IMR-90 (cell line): ENCODE data around the gene SKP2. TPM values are rescaled to one million over a fixed set of nuclear protein-coding genes. Genes with fewer than 3 reads are reported as not detected.

Source experiments
- ATAC-seq: fragments of 200-7000 bp; cut with Tn5 transposase; 2 replicates; pipeline ENCODE4 v1.9.1; 2020; ENCODE audit warnings: low read depth, mild to moderate bottlenecking, moderate library complexity
- BruUV-seq: library from RNA; stranded (reverse); fragments of 400-500 nt; replicated peaks from 2 replicates; lab custom pipeline; 2021; lab: Mats Ljungman, UMichigan
- CTCF ChIA-PET: fragments of 300-600 bp; formaldehyde crosslinking; extraction: SDS; loops from one replicate; lab custom pipeline; 2021; ENCODE audit warnings: antibody characterized with exemption; lab: Yijun Ruan, JAX
- POLR2A ChIA-PET: fragments of 300-600 bp; sonication (Branson Sonifier 250); formaldehyde crosslinking; loops from one replicate; lab custom pipeline; 2022; ENCODE audit warnings: antibody characterized with exemption; ENCODE audit not compliant: unreplicated experiment; lab: Charles Lee
- DNase-seq: peaks from one replicate; pipeline ENCODE4 v3.0.0; 2013
- H2AFZ ChIP-seq: replicated peaks from 2 replicates; pipeline ENCODE3; 2013; ENCODE audit warnings: low read length, mild to moderate bottlenecking; ENCODE audit not compliant: poor library complexity
- H2AK5ac ChIP-seq: 2 replicates; pipeline ENCODE4 v1.6.1; 2013; ENCODE audit warnings: low read depth, low read length, inconsistent platforms
- H2AK9ac ChIP-seq: replicated peaks from 2 replicates; pipeline ENCODE3; 2013; ENCODE audit warnings: mild to moderate bottlenecking, low read depth, low read length, moderate library complexity; ENCODE audit not compliant: poor library complexity
- H2BK120ac ChIP-seq: 2 replicates; pipeline ENCODE4 v1.6.1; 2013; ENCODE audit warnings: low read depth, low read length, inconsistent platforms
- H2BK15ac ChIP-seq: 3 replicates; pipeline ENCODE4 v1.6.1; 2013; ENCODE audit warnings: low read depth, low read length, inconsistent platforms
- H2BK20ac ChIP-seq: 2 replicates; pipeline ENCODE4 v1.6.1; 2013; ENCODE audit warnings: low read depth, mild to moderate bottlenecking, inconsistent platforms, low read length, moderate library complexity
- H2BK5ac ChIP-seq: 2 replicates; pipeline ENCODE4 v1.6.1; 2013; ENCODE audit warnings: mild to moderate bottlenecking, low read depth, low read length, inconsistent platforms; ENCODE audit not compliant: poor library complexity, severe bottlenecking
- H3K14ac ChIP-seq: replicated peaks from 2 replicates; pipeline ENCODE4 v1.6.1; 2013; ENCODE audit warnings: low read depth, low read length, inconsistent platforms
- H3K18ac ChIP-seq: 2 replicates; pipeline ENCODE4 v1.6.1; 2013; ENCODE audit warnings: low read depth, low read length, control low read depth
- H3K23ac ChIP-seq: 2 replicates; pipeline ENCODE4 v1.6.1; 2013; ENCODE audit warnings: low read depth, low read length, inconsistent platforms
- H3K27ac ChIP-seq: 2 replicates; pipeline ENCODE4 v1.5.1; 2013; ENCODE audit warnings: mild to moderate bottlenecking, control low read depth, low read length; ENCODE audit not compliant: insufficient read depth
- H3K27me3 ChIP-seq: 2 replicates; pipeline ENCODE4 v1.6.1; 2013; ENCODE audit warnings: low read length; ENCODE audit not compliant: control insufficient read depth, insufficient read depth
- H3K36me3 ChIP-seq: 2 replicates; pipeline ENCODE4 v1.6.1; 2013; ENCODE audit warnings: low read length, mixed read lengths; ENCODE audit not compliant: control insufficient read depth, insufficient read depth
- H3K4ac ChIP-seq: 2 replicates; pipeline ENCODE4 v1.6.1; 2013; ENCODE audit warnings: low read depth, low read length, inconsistent platforms
- H3K4me1 ChIP-seq: 2 replicates; pipeline ENCODE4 v1.6.1; 2013; ENCODE audit warnings: low read length, mixed read lengths; ENCODE audit not compliant: control insufficient read depth, insufficient read depth
- H3K4me2 ChIP-seq: 2 replicates; pipeline ENCODE4 v1.6.1; 2013; ENCODE audit warnings: low read depth, mild to moderate bottlenecking, control low read depth, low read length, moderate library complexity
- H3K4me3 ChIP-seq: 2 replicates; pipeline ENCODE4 v1.5.1; 2013; ENCODE audit warnings: low read depth, mild to moderate bottlenecking, control low read depth, low read length, moderate library complexity; ENCODE audit not compliant: insufficient read depth
- H3K56ac ChIP-seq: 2 replicates; pipeline ENCODE4 v1.6.1; 2013; ENCODE audit warnings: low read length, inconsistent platforms; ENCODE audit not compliant: insufficient read depth; ENCODE audit errors: extremely low read depth
- H3K79me1 ChIP-seq, 2 experiments: 2 replicates each; pipeline ENCODE4 v1.6.1; 2013; ENCODE audit warnings: low read length in 2 of 2, inconsistent platforms in 1 of 2, low read depth in 1 of 2
- H3K9ac ChIP-seq: 2 replicates; pipeline ENCODE4 v1.6.1; 2013; ENCODE audit warnings: low read depth, low read length, control low read depth
- H3K9me1 ChIP-seq: 2 replicates; pipeline ENCODE4 v1.6.1; 2013; ENCODE audit warnings: low read length, inconsistent platforms; ENCODE audit not compliant: insufficient read depth
- H3K9me3 ChIP-seq: 2 replicates; pipeline ENCODE4 v1.6.1; 2013; ENCODE audit warnings: low read length; ENCODE audit not compliant: control insufficient read depth, insufficient read depth
- H4K20me1 ChIP-seq: 2 replicates; pipeline ENCODE4 v1.6.1; 2013; ENCODE audit warnings: low read length, inconsistent platforms; ENCODE audit not compliant: insufficient read depth
- H4K5ac ChIP-seq: 2 replicates; pipeline ENCODE4 v1.6.1; 2013; ENCODE audit warnings: mild to moderate bottlenecking, low read depth, low read length, control low read depth
- H4K8ac ChIP-seq, 2 experiments: 2 replicates each; pipeline ENCODE4 v1.6.1; 2013; ENCODE audit warnings: low read depth in 2 of 2, low read length in 2 of 2, control low read depth in 1 of 2, inconsistent platforms in 1 of 2
- H4K91ac ChIP-seq: 2 replicates; pipeline ENCODE4 v1.6.1; 2013; ENCODE audit warnings: low read depth, low read length, inconsistent platforms; ENCODE audit not compliant: insufficient read depth
- BHLHE40 ChIP-seq: fragments of 150-350 bp; IDR thresholded peaks from 2 replicates; pipeline ENCODE4 v1.6.1; 2016; ENCODE audit warnings: mild to moderate bottlenecking, low read depth, low read length
- CEBPB ChIP-seq: IDR thresholded peaks from 2 replicates; pipeline ENCODE4 v1.6.1; 2012; ENCODE audit warnings: low read depth, low read length, improper control_type of control experiment
- CHD1 ChIP-seq: IDR thresholded peaks from 2 replicates; pipeline ENCODE4 v1.6.1; 2012; ENCODE audit warnings: low read depth, low read length, improper control_type of control experiment
- ELK1 ChIP-seq: fragments of 150-350 bp; IDR thresholded peaks from 2 replicates; pipeline ENCODE4 v1.6.1; 2016; ENCODE audit warnings: low read depth, mild to moderate bottlenecking, low read length, moderate library complexity, borderline replicate concordance
- MAFK ChIP-seq: IDR thresholded peaks from 2 replicates; pipeline ENCODE4 v1.6.1; 2012; ENCODE audit warnings: low read depth, low read length, improper control_type of control experiment
- MXI1 ChIP-seq: IDR thresholded peaks from 2 replicates; pipeline ENCODE4 v1.6.1; 2012; ENCODE audit warnings: low read depth, mild to moderate bottlenecking, low read length, moderate library complexity, borderline replicate concordance
- NFE2L2 ChIP-seq: fragments of 150-350 bp; IDR thresholded peaks from 2 replicates; pipeline ENCODE4 v1.6.1; 2016; ENCODE audit warnings: low read depth, mild to moderate bottlenecking, low read length
- POLR2A ChIP-seq: IDR thresholded peaks from 2 replicates; pipeline ENCODE4 v1.6.1; 2012; ENCODE audit warnings: mild to moderate bottlenecking, low read depth, low read length
- RCOR1 ChIP-seq: IDR thresholded peaks from 2 replicates; pipeline ENCODE4 v1.6.1; 2012; ENCODE audit warnings: mild to moderate bottlenecking, low read length, improper control_type of control experiment; ENCODE audit not compliant: insufficient replicate concordance
- RFX5 ChIP-seq: IDR thresholded peaks from 2 replicates; pipeline ENCODE4 v1.8.0; 2012; ENCODE audit warnings: low read depth, mild to moderate bottlenecking, low read length, moderate library complexity
- WGBS, 2 experiments: methylation state at CpG; one replicate each; pipeline versions ENCODE4 v1.1.5 to v1.1.7; 2013; ENCODE audit warnings: missing lambda C conversion rate in 2 of 2; ENCODE audit not compliant: insufficient read length in 1 of 2; ENCODE audit errors: extremely low coverage in 2 of 2; 5-methylcytosine and 5-hydroxymethylcytosine counted together
- dilution Hi-C: fragments of 300-500 bp; cut with HindIII; formaldehyde crosslinking; loops from one replicate; pipeline ENCODE4 v1.14.3; 2018; ENCODE audit warnings: low sequenced_read_pairs; ENCODE audit not compliant: unreplicated experiment
- in situ Hi-C: fragments of 300-500 bp; cut with MboI; formaldehyde crosslinking; loops from 3 replicates; pipeline ENCODE4 v1.14.3; 2019; ENCODE audit warnings: low sequenced_read_pairs, inconsistent platforms, mixed read lengths
- intact Hi-C: fragments of 100-400 bp; cut with micrococcal nuclease; formaldehyde crosslinking; loops from 2 replicates; pipeline ENCODE4 v1.10.0; 2022
- polyA plus RNA-seq, 3 experiments: library from polyadenylated mRNA; depleted of rRNA; stranded (reverse); fragments of >200 nt; gene quantifications; 2 replicates each; pipeline ENCODE4 v1.2.3, GENCODE V29; 2012; ENCODE audit warnings: low replicate concordance in 1 of 3
- total RNA-seq: library from RNA; depleted of rRNA; stranded (reverse); fragments of >200 nt; gene quantifications from 2 replicates; pipeline ENCODE4 v1.2.3, GENCODE V29; 2012

Gene SKP2
- total and polyA plus RNA-seq, 2 of the 4 experiments (the other 2 are of a cell fraction), result 23.3 to 92.1 TPM

- no peak overlapping the region for H3K27ac ChIP-seq
- no peak for ATAC-seq
- no peak overlapping the region for H2AFZ ChIP-seq
- ChIA-PET CTCF (no interaction called here), POLR2A (no interaction called here)
- H4K20me1 ChIP-seq, result no peaks in the 10 kb centered on the region
- no peak overlapping the region for H3K4me3 ChIP-seq
- H3K4me2 ChIP-seq, result no peak overlapping the region
- H2AK5ac ChIP-seq, result no peak overlapping the region
- no peak overlapping the region for H2BK5ac ChIP-seq
- H2BK120ac ChIP-seq, result no peak overlapping the region
- peaks cover 2% of the 10 kb centered on the region for H3K4me1 ChIP-seq
- H4K91ac ChIP-seq, result no peak overlapping the region
- intact Hi-C loops (no loop called here), dilution Hi-C loops (no loop called here), in situ Hi-C loops (no loop called here)
- no peak for TF ChIP-seq POLR2A
- TF ChIP-seq MXI1, result no peak
- no peak for TF ChIP-seq NFE2L2
- TF ChIP-seq BHLHE40, result no peak
- no peak for TF ChIP-seq CHD1
- no peak for TF ChIP-seq RFX5
- TF ChIP-seq ELK1, result no peak
- no peak for TF ChIP-seq MAFK
- no peak for TF ChIP-seq RCOR1
- TF ChIP-seq CEBPB, result no peak
- no peaks in the 10 kb centered on the region for H3K79me1 ChIP-seq
- H3K4ac ChIP-seq, result no peak overlapping the region
- H3K9me3 ChIP-seq, result no peaks in the 10 kb centered on the region
- no TSS peak for BruUV-seq
- H2BK15ac ChIP-seq, result no peak overlapping the region
- H4K5ac ChIP-seq, result no peak overlapping the region
- H2AK9ac ChIP-seq, result no peak overlapping the region
- no peak for DNase-seq
- H3K27me3 ChIP-seq, result no peaks in the 10 kb centered on the region
- H4K8ac ChIP-seq, result no peak overlapping the region
- 100% methylated on average over 1 of the region's 2 CpGs; no CpG with 5 or more reads in 1 of the 2 experiments for WGBS, 2 experiments
- H3K14ac ChIP-seq, result no peak overlapping the region
- no peak overlapping the region for H3K9ac ChIP-seq
- H3K9me1 ChIP-seq, result no peaks in the 10 kb centered on the region
- H3K18ac ChIP-seq, result no peak overlapping the region
- no peak overlapping the region for H3K56ac ChIP-seq
- H3K23ac ChIP-seq, result no peak overlapping the region
- H3K36me3 ChIP-seq, result peaks cover 5% of the 10 kb centered on the region; the same call in 1 of the 2 replicates
- H2BK20ac ChIP-seq, result no peak overlapping the region
These were observed 53.4 kb downstream of the SKP2 start for GRCh38 chr5:36205329-36205728.
